Thyroid gland (tissue), 4 donors: ENCODE measurements around the gene NELFA. TPM values are rescaled to one million over a fixed set of nuclear protein-coding genes. Genes with fewer than 3 reads are reported as not detected.

Experiments used
- microRNA counts, 2 donors: library from miRNA; unstranded; fragments of <30 nt; microRNA quantifications; one replicate each; lab custom pipeline; 2016 to 2017
- microRNA-seq: library from miRNA; unstranded; fragments of <30 nt; microRNA quantifications from one replicate; pipeline ENCODE4, GENCODE V29; 2016
- small RNA-seq: library from RNA; depleted of rRNA; stranded (forward); fragments of <200 nt; gene quantifications from one replicate; pipeline ENCODE3, GENCODE V24; 2016
- total RNA-seq, 4 donors: library from RNA; depleted of rRNA; stranded (reverse); fragments of >200 nt; gene quantifications; one replicate each; pipeline ENCODE4 v1.2.3, GENCODE V29; 2016

NELFA gene
- total RNA-seq, 4 donors from 2014 or later = 23.2 to 39.3 (median 28.7) TPM

MicroRNA genes within 50 kb of the gene (microRNA counts, 767-probe panel; counts per million panel counts)
- microRNA hsa-miR-943 (lab: Ali Mortazavi, UCI) = 0 counts per million in 2 donors

Small RNAs within 50 kb of the gene (microRNA-seq; reads per million reads assigned to microRNA genes)
- gene MIR943 = not detected

Small RNAs within 50 kb of the gene (small RNA-seq; reads per million reads assigned to genes)
- 240 reads per million, percentile 98 among the genes with 10 or more reads in this experiment for gene SCARNA22

Other genes with a start within 250 kb of the NELFA start
- 1 to 10 TPM in 2 of 4 donors, under 1 TPM in 2; 0.78 to 5.1 (median 1.6) TPM for gene FGFR3, start 215.7 kb downstream of the NELFA start, total RNA-seq
- gene LETM1, start 152.8 kb downstream of the NELFA start, total RNA-seq = 10 to 100 TPM; 30.1 to 58.4 (median 49.0) TPM
- gene NSD2, start 137.6 kb downstream of the NELFA start, total RNA-seq = 10 to 100 TPM; 30.9 to 63.7 (median 40.3) TPM
- 1 to 10 TPM; 1.3 to 1.8 (median 1.5) TPM for gene NAT8L, start 50.4 kb upstream of the NELFA start, total RNA-seq
- gene HAUS3, start 233.1 kb upstream of the NELFA start, total RNA-seq = 10 to 100 TPM; 13.0 to 30.0 (median 17.0) TPM
- 1 to 10 TPM; 1.5 to 5.4 (median 3.0) TPM for gene POLN, start 233.1 kb upstream of the NELFA start, total RNA-seq